Stimulated activated CD4-positive, alpha-beta T cell treated with anti-CD3 and anti-CD28 coated beads, TNF-alpha, amount 100 ng/mL, for 4 hours (primary cell): ENCODE measurements around the gene UEVLD.

Experiments
- DNase-seq, 3 experiments: peaks; one replicate each; pipeline ENCODE4 v3.0.0-alpha.2; 2020; ENCODE audit warnings: low read depth in 3 of 3

The UEVLD gene

DNA sequence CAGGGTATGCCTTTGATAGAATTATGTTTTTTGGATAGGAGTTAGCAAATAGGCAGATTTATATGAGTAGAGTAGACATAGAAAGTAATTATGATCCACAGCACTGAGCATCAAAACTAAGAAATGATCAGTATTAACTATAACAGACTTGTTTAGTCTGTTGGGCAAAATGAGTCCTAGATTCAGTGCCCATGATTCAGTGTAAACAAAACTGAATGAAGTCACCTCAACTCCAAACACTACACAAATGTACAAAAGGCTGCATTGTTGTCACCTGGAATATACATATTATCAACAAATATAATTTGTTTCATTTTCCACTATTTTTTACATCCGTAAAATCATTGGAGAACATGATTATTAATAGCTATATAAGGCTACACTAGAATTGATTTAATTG, 6.7 kb downstream of the UEVLD start:
- no peak for DNase-seq

DNA sequence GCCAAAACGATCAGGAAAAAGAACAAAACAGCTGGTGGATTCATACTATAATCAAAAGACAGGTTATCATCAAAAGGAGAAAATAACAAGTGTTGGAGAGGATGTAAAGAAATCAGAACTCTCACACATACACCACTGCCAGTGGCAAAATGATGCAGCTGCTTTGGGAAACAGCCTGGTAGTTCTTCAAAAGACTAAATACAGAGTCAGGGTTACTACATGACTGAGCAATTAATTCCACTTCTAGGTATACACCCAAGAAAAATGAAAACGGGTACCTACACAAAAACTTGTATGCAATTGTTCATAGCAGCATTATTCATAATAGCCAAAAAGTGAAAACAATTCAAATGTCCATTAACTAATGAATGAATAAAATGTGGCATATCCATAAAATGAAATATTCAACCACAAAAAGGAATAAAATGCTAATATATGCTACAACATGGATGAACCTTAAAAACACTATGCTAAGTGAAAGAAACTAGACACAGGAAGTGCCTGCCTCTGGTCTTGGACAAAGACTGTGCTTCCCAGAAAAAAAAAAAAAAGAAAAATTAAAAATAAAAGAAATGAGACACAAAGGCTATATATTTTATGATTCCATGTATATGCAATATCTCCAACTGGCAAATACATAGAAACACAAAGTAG, 8.3 kb downstream of the UEVLD start:
- no peak for DNase-seq

DNA sequence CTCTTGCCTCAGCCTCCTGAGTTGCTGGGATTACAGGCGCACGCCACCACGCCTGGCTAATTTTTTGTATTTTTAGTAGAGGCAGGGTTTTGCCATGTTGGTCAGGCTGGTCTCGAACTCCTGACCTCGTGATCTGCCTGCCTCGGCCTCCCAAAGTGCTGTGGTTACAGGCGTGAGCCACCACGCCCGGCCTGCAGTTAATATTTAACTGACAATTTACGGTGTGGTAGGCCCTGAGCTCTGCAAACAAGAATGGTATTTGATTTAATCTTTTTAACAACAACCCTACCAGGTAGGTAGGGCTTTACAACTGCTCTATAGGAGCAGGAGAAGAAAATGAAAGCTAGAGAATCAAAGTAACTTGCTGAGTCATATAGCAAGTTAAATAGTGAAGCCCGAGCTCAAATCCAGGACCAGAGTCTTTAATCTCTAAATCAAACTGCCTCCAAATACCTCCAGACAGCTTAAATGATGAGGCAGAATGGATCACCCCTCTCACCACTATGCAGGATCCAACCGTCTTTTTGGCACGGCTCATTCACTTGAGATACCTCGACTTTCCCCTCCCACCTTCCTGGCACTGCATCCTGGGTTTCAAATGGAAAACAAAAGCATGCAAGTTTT, 9.4 kb downstream of the UEVLD start:
- no peak for DNase-seq

DNA sequence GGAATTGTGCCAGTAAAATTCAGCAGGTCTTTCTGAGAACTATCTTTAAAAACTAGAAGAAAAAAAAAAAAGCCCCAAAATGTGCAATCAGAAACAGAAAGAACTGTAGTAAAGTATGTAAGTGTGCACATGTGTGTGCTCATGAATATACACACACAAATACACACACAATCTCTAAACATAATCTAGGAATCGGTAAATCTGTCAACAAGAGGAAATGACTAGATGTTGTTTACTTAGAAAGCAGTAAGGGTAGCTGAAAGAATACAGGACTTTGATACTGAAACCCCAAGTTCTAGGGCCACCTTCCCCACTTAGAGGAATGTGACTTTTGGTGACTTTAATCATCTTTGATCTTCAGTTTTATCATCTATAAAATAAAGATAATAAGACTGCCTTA, 13.2 kb downstream of the UEVLD start:
- no peak for DNase-seq

DNA sequence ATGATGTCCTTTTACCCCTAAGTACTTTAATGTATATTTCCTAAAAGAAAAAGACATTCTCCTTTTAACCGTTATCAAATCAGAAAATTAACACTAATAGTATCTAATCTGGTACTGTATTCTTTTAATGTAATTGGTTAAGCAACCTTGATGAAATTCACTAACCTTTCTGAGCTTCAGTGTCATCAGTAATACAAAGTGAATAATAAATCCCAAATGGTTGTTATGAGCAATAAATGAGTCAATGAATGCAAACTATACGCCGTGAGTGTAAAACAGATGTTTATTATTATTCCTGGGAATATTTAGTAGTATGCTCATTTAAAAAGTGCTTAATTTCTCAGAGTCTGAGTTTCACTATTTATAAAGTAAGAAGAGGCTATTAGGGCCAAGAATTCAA, 21.5 kb downstream of the UEVLD start:
- no peak for DNase-seq

DNA sequence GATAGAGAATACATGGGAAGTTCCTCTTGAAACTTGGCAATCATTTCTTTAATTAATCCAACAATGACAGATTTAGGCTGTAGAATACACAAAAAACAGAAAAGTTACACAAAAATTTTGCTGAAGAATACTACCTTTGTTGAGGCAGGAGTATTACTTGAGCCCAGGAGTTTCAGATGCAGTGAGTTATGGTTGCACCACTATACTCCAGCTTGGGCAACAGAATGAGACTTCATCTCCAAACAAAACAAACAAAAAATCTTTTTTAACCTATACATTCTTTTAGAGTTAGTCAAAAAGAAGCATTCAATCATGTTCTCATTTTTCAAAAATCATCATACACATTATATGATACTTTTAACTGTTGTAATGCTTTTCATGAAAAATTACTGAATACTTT, 22.1 kb downstream of the UEVLD start:
- no peak for DNase-seq

DNA sequence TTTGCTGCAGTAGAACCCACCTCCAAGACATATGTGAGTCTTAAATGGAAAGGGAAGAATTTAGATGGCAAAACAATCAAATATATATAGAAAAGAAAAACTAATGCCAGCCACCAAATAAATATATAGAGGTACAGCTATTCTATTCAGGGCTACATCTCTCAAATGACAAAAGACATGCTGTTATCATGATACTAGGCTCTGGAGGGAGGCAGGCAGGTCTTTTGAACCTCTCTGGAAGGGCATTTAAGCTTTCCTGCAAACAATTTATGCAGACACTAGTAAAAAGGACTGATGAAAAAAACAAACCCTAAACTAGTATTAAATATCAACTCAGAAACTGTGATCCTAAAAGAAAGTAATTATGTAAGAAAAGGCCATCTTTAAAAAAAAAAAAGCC, 24.4 kb downstream of the UEVLD start:
- DNase-seq, result no peak

DNA sequence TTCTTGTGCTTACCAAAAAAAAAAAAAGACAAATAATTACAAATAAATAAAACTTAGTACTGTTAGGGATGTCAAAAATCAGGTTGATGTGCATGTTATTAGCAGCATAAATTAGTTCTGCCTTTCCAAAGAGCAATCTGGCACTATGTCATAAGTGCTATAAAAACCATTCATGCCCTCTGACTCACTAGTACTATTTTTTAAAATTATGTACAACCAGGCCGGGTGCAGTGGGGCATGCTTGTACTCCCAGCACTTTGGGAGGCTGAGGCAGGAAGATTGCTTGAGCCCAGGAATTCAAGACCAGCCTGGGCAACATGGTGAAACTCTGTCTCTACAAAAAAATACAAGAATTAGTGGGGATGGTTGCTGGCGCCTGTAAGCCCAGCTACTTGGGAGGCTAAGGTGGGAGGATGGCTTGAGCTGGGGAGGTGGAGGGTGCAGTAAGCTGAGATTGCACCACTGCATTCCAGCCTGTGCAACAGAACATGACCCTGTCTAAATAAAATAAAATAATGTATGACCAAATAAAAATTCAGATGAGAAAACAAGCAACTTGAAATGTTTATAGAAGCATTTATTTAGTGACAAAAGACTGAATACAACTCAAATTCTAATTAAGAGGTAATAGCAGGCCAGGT, 25.3 kb downstream of the UEVLD start:
- no peak for DNase-seq

DNA sequence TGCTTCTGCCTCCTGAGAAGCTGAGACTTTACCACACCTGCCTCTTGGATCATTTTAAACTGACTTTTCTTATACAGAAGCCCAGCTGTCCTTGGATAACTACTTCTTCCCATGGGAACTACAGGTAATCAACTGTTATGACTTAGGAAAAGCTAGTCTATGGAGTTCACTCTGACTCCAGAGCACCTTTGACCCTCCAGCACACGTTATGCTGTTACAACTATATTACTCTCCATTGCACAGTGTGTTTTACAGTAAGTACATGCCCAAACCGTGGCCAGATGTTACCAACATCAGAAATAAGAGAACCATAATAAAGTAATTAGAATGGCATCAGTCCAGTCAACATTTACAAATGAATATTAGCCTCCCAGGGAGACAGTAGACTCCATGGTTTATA, 40.5 kb downstream of the UEVLD start:
- no peak for DNase-seq

DNA sequence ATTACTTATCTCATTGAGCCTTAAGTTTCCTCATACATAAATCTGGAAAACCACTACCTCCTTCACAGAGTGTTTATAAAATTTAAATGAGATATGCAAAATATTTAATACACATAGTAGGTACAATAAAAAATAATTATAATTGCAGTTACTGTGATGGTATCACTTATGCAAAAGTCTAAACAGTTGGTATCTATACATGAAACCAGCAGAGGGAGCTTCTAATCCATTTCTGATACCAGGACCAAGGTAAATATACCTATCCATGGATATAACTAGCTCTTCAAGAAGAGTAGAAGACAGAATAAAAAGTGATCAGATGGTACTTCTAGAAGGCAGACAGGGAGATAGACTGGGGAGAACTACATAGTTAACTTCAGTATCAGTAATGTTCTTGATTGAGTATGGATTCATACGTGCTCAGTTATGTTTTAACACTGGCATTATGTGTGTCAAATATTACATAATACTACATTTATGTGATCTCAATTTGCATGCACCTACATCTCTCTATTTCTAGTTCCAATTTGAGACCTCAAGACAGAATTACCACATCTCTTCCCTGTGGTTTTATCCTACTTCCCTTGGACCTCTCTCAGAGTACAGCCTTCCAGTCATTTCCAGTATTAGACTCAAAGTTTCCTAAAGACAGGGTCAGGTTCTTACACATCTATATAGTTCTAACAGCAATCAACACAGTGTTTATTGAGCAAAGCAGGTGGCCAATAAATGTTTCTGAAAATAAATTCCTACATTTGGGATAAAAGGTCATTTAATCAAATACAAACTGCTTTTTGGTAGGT, 48.1 kb downstream of the UEVLD start:
- no peak for DNase-seq

DNA sequence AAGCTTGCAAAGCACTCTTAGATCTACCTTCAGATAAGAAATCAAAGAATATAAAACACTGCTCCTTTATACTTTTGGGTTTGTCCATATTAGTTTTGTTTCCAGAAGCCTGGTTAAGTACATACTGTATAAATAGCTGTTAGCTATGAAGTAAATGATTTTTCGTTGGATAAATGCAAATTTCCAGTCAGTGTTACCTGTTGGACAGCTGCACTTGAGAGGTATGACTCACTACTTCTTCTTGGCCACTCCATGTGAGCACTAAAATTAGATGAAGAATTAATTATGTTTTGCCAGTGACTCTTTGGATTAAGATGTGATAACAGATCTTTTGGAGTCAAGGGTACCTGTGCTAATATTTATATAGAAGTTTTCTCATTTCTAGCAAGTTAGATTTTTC, 52.3 kb downstream of the UEVLD start:
- no peak for DNase-seq

DNA sequence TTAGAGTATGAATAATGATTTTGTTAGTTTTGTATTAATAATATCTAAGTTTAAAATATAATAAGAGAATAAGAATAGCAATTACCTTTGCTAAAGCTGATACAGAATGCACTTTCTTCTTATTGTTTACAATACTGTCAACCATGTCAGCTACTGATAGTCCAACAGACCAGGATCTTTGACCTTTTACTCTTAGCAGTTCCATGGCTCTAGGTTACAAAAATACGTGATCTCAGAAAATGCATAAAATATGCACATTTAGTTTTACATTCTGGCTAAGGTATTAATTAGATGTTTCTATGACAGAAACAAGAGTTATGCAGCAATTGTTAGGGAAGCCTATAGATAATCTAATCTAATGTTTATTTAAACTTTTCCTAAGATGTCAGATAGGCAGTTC, 54.3 kb downstream of the UEVLD start:
- no peak for DNase-seq

DNA sequence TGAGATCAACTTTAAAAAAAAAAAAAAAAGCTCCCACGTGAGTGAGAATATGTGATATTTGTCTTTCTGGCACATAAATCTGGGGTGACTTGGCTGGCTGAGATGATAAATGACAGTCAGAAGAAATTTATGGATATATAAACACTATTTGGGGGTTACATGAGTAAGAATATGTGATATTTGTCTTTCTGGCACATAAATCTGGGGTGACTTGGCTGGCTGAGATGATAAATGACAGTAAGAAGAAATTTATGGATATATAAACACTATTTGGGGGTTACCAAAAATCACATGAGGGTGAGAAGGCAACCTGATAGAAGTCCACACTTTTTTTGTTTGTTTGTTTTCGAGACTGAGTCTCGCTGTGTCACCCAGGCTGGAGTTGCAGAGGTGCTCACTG, 55.2 kb downstream of the UEVLD start:
- DNase-seq, result no peak

DNA sequence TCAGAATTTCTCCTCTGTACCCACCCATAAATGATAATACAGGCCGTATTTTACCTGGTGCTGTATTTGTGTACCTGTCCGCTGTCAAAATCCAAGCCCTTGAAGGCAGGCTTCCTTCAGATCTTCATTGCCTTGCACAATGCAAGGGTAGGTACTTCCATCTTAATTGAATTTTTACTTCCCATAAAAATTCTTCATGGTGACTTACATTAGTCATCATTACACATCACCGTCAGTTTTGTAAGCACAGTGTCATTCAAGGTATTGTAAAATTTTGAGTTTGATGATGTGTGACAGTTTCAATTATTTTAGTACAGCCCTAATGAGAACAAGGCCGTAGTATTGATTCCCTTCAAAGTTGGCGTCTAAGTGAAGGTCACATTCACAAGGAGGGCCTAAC, 61.0 kb downstream of the UEVLD start:
- DNase-seq, result no peak

DNA sequence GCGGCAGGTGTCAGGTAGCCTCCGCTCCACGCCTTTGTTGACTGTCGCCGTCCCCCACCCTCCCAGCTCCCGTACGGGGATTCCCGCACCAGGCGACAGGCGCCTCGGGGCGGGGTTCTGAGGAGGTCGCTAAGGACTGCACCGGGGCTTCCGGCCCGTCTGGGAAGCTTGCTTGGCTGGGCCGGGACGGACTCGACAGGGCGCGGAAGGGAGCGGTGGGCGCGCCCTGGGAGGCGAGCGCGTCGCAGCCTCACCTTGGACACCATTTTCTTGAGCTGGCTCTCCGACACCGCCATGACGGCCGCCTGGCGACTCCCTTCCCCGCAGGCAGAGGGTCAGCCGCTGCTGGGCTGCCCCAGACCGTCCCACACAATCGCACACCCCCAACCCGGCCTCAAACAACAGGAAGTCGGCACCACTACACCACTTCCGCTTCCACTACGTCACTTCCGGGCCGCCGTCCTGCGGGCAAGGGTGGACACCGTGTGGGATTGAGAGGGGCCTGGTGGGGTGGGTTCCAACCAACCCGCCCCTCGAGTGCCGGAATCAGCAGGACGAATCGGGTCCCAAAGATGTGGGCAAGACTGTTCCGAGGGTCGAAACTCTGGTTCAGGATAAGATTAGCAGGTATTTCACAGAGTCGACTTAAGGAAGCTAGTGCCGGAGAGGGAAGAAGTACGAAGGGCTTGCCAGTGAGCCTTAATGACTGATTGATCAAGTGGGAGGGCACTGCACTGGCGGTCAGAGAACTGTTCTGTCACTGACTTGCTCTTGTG, 61.8 kb downstream of the UEVLD start, which contains the start of gene TSG101:
Gene TSG101 (minus strand): TSS at position 422 of the 776 bp plus-strand sequence. CDS start 126 bp downstream, at position 296.
- peak; percentile 78 to 90 (median 89) for DNase-seq

DNA sequence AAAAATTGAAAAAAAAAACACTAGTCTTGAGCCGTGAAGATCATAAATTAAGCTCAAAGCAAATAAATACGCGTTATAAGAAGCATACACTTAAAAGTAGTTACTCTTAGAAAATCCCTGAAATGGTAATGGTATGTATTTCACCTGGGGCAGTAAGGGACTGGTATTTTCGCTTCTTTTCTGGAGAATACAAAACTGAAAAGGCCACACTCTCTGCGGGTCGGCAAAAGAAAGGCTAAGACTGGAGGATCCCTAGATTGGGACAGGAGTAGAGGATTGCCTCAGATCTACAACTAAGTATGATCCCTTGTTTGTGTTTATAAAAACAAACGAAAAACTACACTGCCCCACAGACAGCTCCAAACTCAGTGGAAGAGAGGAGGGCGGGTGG, 62.4 kb downstream of the UEVLD start:
- DNase-seq, result no peak

DNA sequence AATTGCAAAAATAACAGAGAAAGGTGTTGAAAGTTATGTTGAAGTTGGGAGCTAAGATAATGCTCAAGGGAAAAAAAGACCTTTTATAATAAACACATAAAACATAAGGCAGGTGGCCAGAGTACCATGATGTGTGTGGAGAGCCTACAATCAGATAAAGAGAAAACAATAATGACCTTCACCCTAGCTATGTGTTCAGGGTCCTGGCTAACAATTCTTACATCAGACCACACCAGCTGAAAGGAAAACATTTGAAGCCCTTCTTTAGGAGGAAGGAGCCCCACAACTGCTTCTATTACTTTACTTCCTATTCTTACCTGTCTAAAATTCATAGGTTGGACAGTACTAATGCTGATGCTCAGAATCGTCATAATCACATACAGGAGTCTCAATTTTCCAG, 64.3 kb downstream of the UEVLD start:
- no peak for DNase-seq

DNA sequence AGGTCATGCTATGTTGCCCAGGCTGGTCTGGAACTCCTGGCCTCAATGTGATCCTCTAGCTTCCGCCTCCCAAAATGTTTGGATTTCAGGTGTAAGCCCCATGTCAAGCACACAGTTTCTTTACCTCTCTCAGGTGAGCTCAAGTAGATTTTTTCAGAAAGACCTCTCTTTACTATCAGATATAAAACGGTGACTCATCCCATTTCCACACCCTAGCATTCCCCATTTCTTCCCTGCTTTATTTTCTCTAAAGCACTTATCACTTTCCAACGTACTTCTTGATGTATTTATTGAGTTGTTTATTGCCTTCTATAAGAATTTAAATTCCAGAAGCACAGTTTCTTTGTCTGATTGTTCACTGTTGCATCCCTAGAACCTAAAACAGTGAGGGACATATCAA, 65.5 kb downstream of the UEVLD start:
- no peak for DNase-seq

DNA sequence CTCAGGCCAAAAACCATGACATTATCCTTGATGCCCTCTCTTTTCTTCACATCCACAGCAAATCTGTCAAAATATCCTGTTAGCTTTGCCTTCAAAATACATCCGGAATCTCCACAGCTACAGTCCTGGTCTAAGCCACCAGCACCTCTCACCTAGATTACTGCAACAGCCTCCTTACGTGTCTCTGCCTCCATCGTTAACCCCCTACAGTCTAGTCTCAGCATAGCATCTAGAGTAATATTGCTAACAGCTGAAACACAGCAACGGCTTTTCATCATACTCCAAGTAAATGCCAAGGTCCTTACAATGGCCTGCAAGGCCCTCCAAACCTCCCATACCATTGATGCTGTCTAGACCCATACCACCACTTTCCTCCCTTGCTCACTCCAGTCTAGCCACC, 66.1 kb downstream of the UEVLD start:
- no peak for DNase-seq

DNA sequence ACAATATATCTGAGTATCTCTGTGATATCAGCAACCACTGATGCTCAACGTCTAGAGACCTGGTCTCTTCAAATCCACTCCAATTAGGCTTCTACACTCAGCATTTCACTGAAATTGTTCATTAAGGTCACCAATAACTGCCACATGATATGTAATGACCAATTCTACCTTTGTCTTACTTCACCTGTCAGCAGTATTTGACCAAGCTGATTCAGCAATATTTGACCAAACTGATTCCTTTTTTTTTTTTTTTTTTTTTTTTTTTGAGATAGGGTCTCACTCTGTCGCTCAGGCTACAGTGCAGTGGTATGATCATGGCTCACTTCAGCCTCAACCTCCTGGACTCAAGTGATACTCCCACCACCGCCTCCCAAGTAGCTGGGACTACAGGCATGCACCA, 67.4 kb downstream of the UEVLD start:
- no peak for DNase-seq

DNA sequence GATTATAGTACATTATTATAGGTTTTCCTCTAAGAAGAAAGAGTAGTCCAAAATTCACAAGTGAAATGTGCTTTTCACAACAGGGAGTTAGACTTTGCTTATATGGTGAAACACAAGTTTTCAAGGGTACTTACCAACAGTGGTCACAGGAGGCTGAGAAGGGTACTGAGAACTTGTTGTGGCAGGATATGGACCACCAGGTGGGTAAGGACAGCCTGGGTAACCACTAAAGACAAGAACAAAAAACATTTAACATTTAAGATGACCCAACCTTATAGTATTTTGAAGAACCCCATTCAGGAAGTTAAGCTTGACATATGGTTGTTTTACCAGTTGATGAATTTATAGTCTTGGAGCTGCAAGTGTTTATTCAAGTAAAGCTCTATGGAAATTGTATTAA, 86.2 kb downstream of the UEVLD start:
- DNase-seq, result no peak

DNA sequence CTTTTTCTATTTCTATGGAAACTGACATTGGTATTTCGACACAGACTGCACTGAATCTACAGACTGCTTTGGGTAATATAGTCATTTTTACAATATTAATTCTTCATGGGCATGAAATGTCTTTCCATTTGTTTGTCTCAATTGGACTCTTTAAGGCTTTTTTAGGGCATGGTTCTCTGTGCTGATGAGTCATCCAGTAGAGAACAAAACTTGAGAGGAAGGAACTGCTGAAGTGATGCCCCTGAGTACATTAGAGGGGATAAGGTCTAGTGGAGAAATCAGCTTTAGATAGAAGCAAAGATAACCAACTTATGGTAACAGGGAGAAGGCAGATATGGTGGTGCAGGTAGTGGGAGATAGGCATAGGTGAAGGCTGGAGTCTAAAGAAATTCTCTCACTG, 86.9 kb downstream of the UEVLD start:
- DNase-seq, result no peak
